ENCODE results near the gene PRKN.
A peak's percentile ranks its signal among the peaks of the same experiment; 100 is the strongest.

PRKN gene

DNA sequence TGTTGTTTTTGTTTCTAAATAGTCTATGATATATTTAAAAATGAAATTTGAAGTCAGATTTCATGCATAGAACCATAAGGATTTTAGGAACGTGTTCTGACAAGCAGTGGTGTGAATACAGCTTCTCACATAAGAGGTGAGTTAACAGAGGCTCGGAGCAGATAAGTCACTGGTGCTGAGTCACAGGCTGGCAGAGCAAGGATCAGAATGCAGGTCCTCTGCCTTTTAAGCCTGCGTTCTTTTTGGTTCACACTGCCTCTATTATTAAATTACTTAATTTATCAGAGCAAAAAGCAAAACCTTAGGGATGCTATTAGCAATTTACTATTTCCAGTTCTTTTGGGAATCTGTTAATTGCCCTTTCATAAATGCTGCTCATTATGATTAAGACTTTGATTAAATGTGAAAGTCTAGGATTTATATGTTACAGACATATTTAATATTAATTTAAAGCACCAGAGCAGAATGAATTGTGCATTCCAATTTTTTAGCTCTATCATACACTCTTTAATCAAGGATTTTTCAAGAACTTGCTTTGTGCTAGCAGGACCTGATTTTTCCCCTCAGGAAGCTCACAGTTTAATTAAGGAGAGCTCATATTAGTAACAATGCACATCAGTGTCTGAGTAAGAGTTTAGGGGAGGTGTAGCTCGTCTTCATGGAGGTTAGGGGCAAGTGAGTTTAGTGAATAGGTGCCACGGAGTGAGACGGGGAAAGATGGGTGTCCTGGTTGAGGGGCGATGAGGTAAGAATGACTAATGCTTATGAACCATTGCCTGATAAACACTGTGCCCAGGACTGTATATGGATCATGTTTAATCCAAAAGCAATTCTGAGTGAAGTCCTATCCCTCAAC, 1241.0 kb downstream of the PRKN start:
- H3K4me3 ChIP-seq (ENCODE audit: low read depth, low read length) = no peak overlapping the region
- in situ Hi-C loops (cut with HindIII; ENCODE audit: low sequenced_read_pairs) = no loop called here
- TF ChIP-seq, protein P1, sequence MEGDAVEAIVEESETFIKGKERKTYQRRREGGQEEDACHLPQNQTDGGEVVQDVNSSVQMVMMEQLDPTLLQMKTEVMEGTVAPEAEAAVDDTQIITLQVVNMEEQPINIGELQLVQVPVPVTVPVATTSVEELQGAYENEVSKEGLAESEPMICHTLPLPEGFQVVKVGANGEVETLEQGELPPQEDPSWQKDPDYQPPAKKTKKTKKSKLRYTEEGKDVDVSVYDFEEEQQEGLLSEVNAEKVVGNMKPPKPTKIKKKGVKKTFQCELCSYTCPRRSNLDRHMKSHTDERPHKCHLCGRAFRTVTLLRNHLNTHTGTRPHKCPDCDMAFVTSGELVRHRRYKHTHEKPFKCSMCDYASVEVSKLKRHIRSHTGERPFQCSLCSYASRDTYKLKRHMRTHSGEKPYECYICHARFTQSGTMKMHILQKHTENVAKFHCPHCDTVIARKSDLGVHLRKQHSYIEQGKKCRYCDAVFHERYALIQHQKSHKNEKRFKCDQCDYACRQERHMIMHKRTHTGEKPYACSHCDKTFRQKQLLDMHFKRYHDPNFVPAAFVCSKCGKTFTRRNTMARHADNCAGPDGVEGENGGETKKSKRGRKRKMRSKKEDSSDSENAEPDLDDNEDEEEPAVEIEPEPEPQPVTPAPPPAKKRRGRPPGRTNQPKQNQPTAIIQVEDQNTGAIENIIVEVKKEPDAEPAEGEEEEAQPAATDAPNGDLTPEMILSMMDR (IDR thresholded peaks at IDR 0.05; ENCODE audit: low read depth, low read length) = no peak
- peak; percentile 65 for DNase-seq (ENCODE audit: low read depth, low spot score)

DNA sequence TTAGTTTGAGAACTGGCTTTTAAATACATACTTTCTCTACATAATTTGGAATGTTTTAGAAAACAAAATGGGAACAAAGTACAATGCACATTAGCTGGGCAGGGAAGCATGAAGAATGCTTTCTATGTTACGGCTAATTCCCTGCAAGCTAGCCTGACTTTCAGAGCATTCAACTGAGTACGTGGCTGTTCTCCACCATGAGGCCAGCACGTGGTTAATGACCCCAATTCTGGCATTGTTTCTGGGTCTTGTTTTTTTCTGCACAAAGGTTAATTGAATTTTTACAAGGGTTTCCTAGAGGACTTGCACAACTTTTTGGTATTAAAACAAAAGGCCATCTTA, 1245.1 kb downstream of the PRKN start:
- DNase-seq (ENCODE audit: low read depth, low spot score) = no peak
- in situ Hi-C loops (cut with HindIII; ENCODE audit: low sequenced_read_pairs) = no loop called here
- TF ChIP-seq, protein P1 (IDR thresholded peaks at IDR 0.05; ENCODE audit: low read depth, low read length) = no peak
- no peak overlapping the region for H3K4me3 ChIP-seq (ENCODE audit: low read depth, low read length)

DNA sequence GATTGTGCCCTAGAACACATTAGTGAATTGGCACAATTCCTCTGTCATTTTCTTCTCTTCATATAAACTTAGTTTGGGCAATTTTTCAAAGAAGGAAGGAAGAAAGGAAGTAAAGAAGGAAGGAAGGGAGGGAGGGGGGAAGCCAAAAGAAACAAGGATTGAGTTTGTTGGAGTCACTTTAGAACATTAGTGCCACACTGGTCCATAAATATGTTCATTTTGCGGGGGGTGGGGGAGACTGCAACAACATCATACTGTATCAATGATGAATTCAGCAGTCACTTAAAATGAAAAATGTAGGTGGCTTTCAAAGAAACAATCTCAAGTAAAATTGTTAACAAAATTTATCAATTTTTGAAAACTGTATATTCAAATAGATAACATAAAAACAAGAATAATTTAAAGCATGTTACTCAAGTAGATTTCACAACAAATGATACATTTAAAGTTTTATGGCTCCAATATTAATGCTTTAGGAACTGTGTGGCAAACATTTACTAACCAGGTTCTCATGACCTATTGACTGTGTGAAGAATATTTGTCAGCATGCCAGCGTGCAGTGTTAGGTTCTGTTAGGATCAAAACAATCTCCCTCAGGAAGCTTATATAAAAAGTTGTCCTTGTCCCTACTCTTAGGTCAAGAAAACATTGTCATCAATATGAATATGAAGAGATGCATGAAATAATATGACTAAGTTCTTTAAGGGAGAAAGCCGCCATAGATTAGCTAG, 1245.6 kb downstream of the PRKN start:
- in situ Hi-C loops (cut with HindIII; ENCODE audit: low sequenced_read_pairs) = no loop called here

DNA sequence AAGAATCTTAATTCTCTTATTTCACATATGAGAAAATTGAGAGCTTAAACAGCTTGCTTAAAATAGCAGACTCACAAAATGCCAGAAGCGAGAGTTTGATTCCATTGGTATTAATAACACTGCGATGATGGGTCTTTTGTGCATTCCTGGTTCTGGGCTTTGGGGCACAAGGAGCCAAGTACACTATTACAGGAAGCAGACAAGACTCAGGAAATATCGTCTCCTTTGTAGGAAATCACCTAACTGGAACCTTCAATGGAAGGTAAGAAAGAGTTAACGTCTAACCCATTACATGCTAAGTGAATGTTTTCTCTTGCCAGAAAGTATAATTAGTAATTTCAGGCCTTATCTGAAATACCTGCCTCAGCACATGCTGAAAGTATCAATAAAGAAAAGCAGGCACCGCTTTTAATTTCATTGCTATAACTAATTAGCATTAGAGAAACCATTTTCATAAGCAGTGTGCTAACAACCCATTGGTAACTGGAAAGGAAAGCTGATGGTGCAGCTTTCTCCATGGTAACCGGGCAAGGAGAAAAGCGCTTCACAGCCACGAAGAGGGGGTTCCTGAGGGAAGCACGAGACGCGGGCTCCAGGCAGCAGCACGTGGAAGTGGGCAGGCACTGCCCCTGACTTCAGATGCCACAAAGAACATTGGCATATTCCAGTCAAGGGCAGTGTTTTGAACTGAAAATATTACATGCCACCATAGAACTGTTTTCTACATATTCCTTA, 1247.0 kb downstream of the PRKN start:
- in situ Hi-C loops (cut with HindIII; ENCODE audit: low sequenced_read_pairs) = no loop called here
- TF ChIP-seq, protein P1 (IDR thresholded peaks at IDR 0.05; ENCODE audit: low read depth, low read length) = no peak
- no peak overlapping the region for H3K4me3 ChIP-seq (ENCODE audit: low read depth, low read length)
- no peak for DNase-seq (ENCODE audit: low read depth, low spot score)

More for the DNA sequence above, 1245.6 kb downstream of the PRKN start:
- TF ChIP-seq, protein P1 (IDR thresholded peaks at IDR 0.05; ENCODE audit: low read depth, low read length) = no peak
- no peak for DNase-seq (ENCODE audit: low read depth, low spot score)
- H3K4me3 ChIP-seq (ENCODE audit: low read depth, low read length) = no peak overlapping the region

DNA sequence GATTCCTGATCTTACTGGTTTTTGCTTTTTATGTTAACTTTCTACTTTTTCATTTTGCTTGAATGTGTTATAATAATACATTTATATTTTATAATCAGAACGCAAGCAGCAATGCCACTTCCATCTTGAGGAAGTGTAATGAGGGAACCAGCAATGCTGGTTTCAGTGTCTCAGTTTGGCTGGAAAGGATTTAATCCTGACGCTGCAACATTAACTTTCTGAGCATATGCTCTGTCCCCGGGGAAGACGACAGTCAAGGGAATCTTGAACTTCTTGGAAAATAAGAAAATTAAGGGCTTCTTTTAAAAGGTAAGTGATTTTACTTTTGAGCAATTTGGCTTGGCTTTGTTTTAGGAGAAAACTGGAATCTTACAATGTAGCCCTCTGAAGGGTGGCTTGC, 1248.2 kb downstream of the PRKN start:
- TF ChIP-seq, protein P1 (IDR thresholded peaks at IDR 0.05; ENCODE audit: low read depth, low read length) = no peak
- no peak overlapping the region for H3K4me3 ChIP-seq (ENCODE audit: low read depth, low read length)
- in situ Hi-C loops (cut with HindIII; ENCODE audit: low sequenced_read_pairs) = no loop called here
- DNase-seq (ENCODE audit: low read depth, low spot score) = no peak

DNA sequence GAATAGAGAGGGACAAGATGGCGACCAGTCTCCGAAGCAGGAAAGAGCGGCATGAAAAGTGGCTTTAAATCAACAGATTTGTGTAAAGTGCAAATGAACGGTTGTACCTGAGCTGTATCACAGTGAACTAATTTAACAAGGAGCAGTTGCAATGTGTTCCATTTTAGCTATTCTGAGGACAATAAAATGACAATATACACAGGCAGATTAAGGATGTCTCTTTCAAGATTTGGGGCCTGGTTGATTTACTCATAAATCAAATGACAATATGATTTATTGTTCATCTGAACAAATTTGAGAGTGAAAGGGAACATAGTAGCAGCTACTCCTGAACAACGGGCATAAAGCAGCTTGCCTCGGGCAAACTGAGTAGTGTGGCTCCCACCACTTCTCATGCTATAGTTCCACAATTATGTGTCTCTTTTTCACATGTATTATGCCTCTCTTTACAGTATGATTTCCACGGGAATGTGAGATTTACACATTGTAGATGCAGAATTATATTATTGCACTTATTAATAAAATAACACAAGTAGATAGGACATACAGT, 1249.6 kb downstream of the PRKN start:
- DNase-seq (ENCODE audit: low read depth, low spot score) = no peak
- TF ChIP-seq, protein P1 (IDR thresholded peaks at IDR 0.05; ENCODE audit: low read depth, low read length) = no peak
- in situ Hi-C loops (cut with HindIII; ENCODE audit: low sequenced_read_pairs) = no loop called here
- H3K4me3 ChIP-seq (ENCODE audit: low read depth, low read length) = no peak overlapping the region

All from astrocyte of the spinal cord (primary cell).